Measurements from ENCODE around the gene RTF1.
A peak's percentile ranks its signal among the peaks of the same experiment; 100 is the strongest.
"Not testable (repeated sequence)": the region's sequence is repeated elsewhere in the genome, so short reads cannot be mapped to it uniquely, and the experiment has no call there.

The RTF1 gene

DNA sequence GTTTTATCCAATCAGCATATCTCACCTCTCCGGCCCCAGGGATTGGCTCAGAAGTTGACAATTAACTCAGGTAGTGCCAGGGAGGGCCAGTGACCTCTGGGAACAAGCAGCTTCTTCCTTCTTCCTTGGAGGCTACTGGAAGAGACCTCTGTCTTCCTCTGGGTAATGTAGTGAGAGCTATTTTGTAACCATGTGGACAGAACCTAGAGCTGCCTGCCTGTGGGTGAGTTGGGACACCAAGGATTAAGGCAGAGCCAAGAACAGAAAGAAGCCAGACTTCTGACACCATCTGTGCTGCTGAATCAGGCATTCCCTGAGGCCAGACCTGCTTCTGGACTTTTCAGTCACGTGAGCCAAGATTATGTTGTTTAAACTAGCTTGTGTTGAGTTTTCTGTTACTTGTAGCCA is 8.7 kb upstream of the RTF1 start:
- no peaks in the 10 kb centered on the region for H3K4me1 ChIP-seq (ENCODE audit: control insufficient read depth in 2 of 2, insufficient read depth in 2 of 2, low read length in 2 of 2)
- H3K9ac ChIP-seq (ENCODE audit: low read depth in 1 of 2, low read length in 2 of 2) = no peak overlapping the region
- H3K27ac ChIP-seq (ENCODE audit: low read depth in 2 of 2, low read length in 2 of 2) = no peak overlapping the region
- no peaks in the 10 kb centered on the region for H3K27me3 ChIP-seq (ENCODE audit: control insufficient read depth in 2 of 2, insufficient read depth in 2 of 2, low read length in 2 of 2)
- no peak overlapping the region for H3K4me3 ChIP-seq (ENCODE audit: low read length in 2 of 2)
- no peaks in the 10 kb centered on the region for H3K36me3 ChIP-seq (ENCODE audit: control insufficient read depth in 2 of 2, insufficient read depth in 2 of 2, low read length in 2 of 2)
- H3K9me3 ChIP-seq (ENCODE audit: control insufficient read depth in 2 of 2, low read length in 2 of 2) = no peaks in the 10 kb centered on the region

DNA sequence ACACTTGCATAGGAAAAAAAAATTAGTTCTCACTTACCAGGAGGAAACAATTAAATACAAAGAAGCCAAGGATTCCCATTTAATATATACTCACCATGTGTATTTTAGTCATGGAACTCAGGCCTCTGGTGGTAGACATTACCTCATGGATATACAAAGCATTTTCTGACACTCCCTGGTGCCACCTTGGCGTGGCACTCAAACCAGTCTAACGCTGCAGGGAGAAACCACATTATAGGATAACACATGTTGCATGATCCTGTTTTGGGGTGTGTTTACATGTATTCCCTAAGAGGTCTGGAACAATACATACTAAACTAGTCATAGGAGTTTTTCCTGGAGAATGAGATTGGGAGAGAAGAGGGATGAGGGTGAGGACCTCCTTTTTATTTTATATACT is 5.9 kb upstream of the RTF1 start:
- no peaks in the 10 kb centered on the region for H3K27me3 ChIP-seq (ENCODE audit: control insufficient read depth in 2 of 2, insufficient read depth in 2 of 2, low read length in 2 of 2)
- no peaks in the 10 kb centered on the region for H3K36me3 ChIP-seq (ENCODE audit: control insufficient read depth in 2 of 2, insufficient read depth in 2 of 2, low read length in 2 of 2)
- H3K4me3 ChIP-seq (ENCODE audit: low read length in 2 of 2) = no peak overlapping the region
- no peaks in the 10 kb centered on the region for H3K9me3 ChIP-seq (ENCODE audit: control insufficient read depth in 2 of 2, low read length in 2 of 2)
- H3K4me1 ChIP-seq (ENCODE audit: control insufficient read depth in 2 of 2, insufficient read depth in 2 of 2, low read length in 2 of 2) = no peaks in the 10 kb centered on the region
- H3K27ac ChIP-seq (ENCODE audit: low read depth in 2 of 2, low read length in 2 of 2) = no peak overlapping the region
- H3K9ac ChIP-seq (ENCODE audit: low read depth in 1 of 2, low read length in 2 of 2) = no peak overlapping the region

DNA sequence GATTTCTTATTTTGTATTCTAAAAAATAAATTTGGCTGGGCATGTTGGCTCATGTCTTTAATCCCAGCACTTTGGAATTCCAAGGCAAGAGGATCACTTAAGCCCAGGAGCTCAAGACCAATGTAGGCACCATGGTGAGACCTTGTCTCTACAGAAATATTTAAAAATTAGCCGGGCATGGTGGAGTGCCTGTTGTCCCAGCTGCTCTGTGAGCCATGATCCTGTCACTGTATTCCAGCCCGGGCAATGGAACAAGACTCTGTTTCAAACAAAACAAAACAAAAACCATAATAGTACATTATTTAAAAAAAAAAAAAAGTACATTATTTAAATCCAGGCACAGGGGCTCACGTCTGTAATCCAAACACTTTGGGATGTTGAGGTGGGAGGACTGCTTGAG is 5.5 kb upstream of the RTF1 start:
- H3K4me3 ChIP-seq (ENCODE audit: low read length in 2 of 2) = no peak overlapping the region
- H3K27ac ChIP-seq (ENCODE audit: low read depth in 2 of 2, low read length in 2 of 2) = no peak overlapping the region
- no peaks in the 10 kb centered on the region for H3K27me3 ChIP-seq (ENCODE audit: control insufficient read depth in 2 of 2, insufficient read depth in 2 of 2, low read length in 2 of 2)

DNA sequence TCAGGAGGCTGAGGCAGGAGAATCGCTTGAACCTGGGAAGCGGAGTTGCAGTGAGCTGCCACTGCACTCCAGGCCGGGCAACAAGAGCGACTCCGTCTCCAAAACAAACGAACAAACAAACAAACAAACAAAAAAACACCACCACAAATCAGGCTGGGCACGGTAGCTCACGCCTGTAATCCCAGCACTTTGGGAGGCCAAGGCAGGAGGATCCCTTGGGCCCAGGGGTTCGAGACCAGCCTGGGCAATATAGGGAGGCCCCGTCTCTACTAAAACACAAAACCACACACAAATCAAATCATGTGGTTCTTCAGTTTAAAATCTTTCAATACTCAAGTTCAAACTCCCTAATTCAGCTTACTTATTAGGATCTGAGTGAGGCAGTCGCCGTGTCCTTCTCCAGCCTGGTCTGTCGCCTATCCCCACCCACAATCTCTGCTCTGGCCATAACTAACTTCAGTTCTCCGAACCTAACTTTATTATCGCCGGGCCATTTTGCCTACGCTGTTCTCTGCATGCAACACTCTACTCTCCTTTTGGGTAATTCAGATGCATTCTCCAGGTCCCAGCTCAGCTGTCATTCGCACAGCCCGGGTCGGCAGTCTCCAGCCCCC is 660 bp upstream of the RTF1 start:
- Histone ChIP-seq H3K9ac (ENCODE audit: low read depth in 1 of 2, low read length in 2 of 2) (peak overlapping the region; percentile 84 to 86), H3K4me1 (ENCODE audit: control insufficient read depth in 2 of 2, insufficient read depth in 2 of 2, low read length in 2 of 2) (peaks cover 7 to 9% of the 10 kb centered on the region in 2 donors), H3K4me3 (ENCODE audit: low read length in 2 of 2) (peak overlapping the region; percentile 79 to 93), H3K27me3 (ENCODE audit: control insufficient read depth in 2 of 2, insufficient read depth in 2 of 2, low read length in 2 of 2) (no peaks in the 10 kb centered on the region), H3K27ac (ENCODE audit: low read depth in 2 of 2, low read length in 2 of 2) (peak overlapping the region; percentile 79 to 87), H3K9me3 (ENCODE audit: control insufficient read depth in 2 of 2, low read length in 2 of 2) (no peaks in the 10 kb centered on the region), H3K36me3 (ENCODE audit: control insufficient read depth in 2 of 2, insufficient read depth in 2 of 2, low read length in 2 of 2) (no peaks in the 10 kb centered on the region)

More for the DNA sequence above, 5.5 kb upstream of the RTF1 start:
- H3K9me3 ChIP-seq (ENCODE audit: control insufficient read depth in 2 of 2, low read length in 2 of 2) = no peaks in the 10 kb centered on the region
- H3K4me1 ChIP-seq (ENCODE audit: control insufficient read depth in 2 of 2, insufficient read depth in 2 of 2, low read length in 2 of 2) = no peaks in the 10 kb centered on the region
- H3K9ac ChIP-seq (ENCODE audit: low read depth in 1 of 2, low read length in 2 of 2) = no peak overlapping the region
- no peaks in the 10 kb centered on the region for H3K36me3 ChIP-seq (ENCODE audit: control insufficient read depth in 2 of 2, insufficient read depth in 2 of 2, low read length in 2 of 2)

DNA sequence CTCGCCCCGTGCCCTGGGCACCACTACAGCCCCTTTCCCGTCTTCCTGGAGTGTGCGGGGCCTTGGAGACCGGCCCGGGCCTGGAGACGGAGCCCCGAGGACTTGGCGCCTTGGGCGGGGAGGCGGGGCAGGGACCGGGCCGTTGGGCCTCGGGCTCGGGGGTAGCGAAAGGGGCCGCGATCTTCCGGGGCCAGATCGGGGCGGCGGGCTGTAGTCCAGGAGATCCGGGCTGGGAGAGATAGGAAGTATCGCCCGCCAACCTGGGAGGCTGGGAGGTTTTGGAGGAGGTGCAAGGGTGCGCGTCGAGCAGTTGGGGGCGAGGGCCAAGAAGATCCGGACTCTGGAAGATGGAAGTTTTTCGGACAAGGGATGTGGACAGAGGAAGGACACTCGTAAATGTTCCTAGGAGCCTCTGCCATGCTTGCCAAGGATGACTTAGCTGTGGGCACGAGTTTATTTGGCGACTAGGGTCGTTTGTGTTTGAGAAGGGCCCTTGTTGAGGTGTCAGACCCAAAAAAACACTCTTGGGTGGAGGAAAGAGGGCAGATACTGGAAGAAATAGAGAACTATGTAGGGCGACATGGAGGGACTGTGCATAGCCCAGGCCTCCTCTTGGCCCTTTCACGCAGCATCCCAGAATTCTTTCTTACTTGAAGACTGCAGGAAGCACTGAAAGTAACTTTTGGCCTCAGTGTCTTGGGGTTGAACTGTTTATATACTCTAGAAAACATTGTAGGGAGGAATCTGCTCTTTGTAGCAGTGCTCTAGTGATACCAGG is 712 bp downstream of the RTF1 start:
- peak overlapping the region; percentile 61 to 87 for H3K27ac ChIP-seq (ENCODE audit: low read depth in 2 of 2, low read length in 2 of 2)
- peaks cover 7 to 9% of the 10 kb centered on the region in 2 donors for H3K4me1 ChIP-seq (ENCODE audit: control insufficient read depth in 2 of 2, insufficient read depth in 2 of 2, low read length in 2 of 2)
- peak overlapping the region; percentile 76 to 93 for H3K9ac ChIP-seq (ENCODE audit: low read depth in 1 of 2, low read length in 2 of 2)
- H3K36me3 ChIP-seq (ENCODE audit: control insufficient read depth in 2 of 2, insufficient read depth in 2 of 2, low read length in 2 of 2) = no peaks in the 10 kb centered on the region
- H3K9me3 ChIP-seq (ENCODE audit: control insufficient read depth in 2 of 2, low read length in 2 of 2) = no peaks in the 10 kb centered on the region
- H3K4me3 ChIP-seq (ENCODE audit: low read length in 2 of 2) = peak overlapping the region; percentile 79 to 89
- H3K27me3 ChIP-seq (ENCODE audit: control insufficient read depth in 2 of 2, insufficient read depth in 2 of 2, low read length in 2 of 2) = no peaks in the 10 kb centered on the region

DNA sequence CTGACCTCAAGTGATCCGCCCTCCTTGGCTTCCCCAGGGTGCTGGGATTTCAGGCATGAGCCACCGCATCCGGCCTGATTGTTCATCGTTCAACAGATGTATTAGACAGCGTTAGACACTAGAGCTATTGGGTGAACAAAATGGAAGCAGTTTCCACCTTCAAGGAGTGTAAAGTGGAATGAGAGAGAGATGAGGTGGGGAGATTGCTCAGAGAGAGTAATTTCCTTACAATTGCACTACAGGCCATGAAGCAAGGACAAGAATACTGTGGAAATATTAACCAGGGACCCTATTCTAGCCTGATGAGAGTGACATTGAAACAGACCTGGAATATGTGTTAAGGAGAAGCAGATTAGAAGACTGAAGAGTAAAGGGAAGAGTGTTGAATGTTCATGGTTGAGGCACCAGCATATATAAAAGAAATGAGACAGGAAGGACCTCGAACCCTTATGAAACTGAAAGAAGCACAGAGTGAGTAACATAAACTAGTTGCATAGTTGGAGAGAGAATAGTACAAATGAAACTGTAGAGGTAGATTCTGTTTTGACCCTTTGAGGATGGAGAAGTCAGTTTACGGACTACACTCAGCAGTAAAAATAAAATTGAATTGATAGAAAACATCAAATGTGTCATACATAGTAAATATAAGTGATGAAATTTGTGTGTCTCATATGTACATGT is 7.2 kb downstream of the RTF1 start:
- Histone ChIP-seq H3K4me1 (ENCODE audit: control insufficient read depth in 2 of 2, insufficient read depth in 2 of 2, low read length in 2 of 2) (no peaks in the 10 kb centered on the region), H3K27ac (ENCODE audit: low read depth in 2 of 2, low read length in 2 of 2) (no peak overlapping the region), H3K9me3 (ENCODE audit: control insufficient read depth in 2 of 2, low read length in 2 of 2) (no peaks in the 10 kb centered on the region), H3K27me3 (ENCODE audit: control insufficient read depth in 2 of 2, insufficient read depth in 2 of 2, low read length in 2 of 2) (no peaks in the 10 kb centered on the region), H3K36me3 (ENCODE audit: control insufficient read depth in 2 of 2, insufficient read depth in 2 of 2, low read length in 2 of 2) (no peaks in the 10 kb centered on the region), H3K9ac (ENCODE audit: low read depth in 1 of 2, low read length in 2 of 2) (no peak overlapping the region), H3K4me3 (ENCODE audit: low read length in 2 of 2) (no peak overlapping the region)

DNA sequence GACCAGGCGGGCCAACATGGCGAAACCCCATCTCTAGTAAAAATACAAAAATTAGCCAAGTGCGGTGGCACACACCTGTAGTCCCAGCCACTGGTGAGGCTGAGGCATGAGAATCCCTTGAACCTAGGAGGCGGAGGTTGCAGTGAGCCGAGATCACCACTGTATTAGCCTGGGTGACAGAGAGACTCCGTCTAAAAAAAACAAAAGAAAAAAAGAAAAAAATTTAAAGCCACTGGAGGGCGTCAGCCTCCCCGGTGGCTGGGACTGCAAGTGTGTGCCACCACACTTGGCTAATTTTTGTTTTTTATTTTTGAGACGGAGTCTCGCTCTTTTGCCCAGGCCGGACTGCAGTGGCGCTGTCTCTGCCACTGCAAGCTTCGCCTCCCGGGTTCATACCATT is 7.9 kb downstream of the RTF1 start:
- Histone ChIP-seq H3K9me3 (ENCODE audit: control insufficient read depth in 2 of 2, low read length in 2 of 2) (no peaks in the 10 kb centered on the region), H3K36me3 (ENCODE audit: control insufficient read depth in 2 of 2, insufficient read depth in 2 of 2, low read length in 2 of 2) (no peaks in the 10 kb centered on the region), H3K27me3 (ENCODE audit: control insufficient read depth in 2 of 2, insufficient read depth in 2 of 2, low read length in 2 of 2) (no peaks in the 10 kb centered on the region), H3K9ac (ENCODE audit: low read depth in 1 of 2, low read length in 2 of 2) (no peak overlapping the region), H3K4me3 (ENCODE audit: low read length in 2 of 2) (no peak overlapping the region), H3K4me1 (ENCODE audit: control insufficient read depth in 2 of 2, insufficient read depth in 2 of 2, low read length in 2 of 2) (peaks cover 0 to 4% of the 10 kb centered on the region in 2 donors), H3K27ac (ENCODE audit: low read depth in 2 of 2, low read length in 2 of 2) (no peak overlapping the region)

DNA sequence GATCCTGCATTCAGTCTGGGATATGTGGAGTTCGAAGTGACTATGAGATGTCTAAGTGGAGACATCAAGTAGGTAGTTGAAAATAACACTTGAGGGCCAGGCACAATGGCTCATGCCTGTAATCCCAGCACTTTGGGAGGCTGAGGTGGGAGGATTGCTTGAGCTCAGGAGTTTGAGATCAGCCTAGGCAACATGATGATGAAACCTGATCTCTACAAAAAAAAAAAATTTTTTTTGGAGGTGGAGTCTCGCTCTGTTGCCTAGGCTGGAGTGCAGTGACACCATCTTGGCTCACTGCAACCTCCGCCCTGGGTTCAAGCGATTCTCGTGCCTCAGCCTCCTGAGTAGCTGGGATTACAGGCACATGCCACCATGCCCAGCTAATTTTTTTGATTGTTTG is 9.0 kb downstream of the RTF1 start:
- H3K9me3 ChIP-seq (ENCODE audit: control insufficient read depth in 2 of 2, low read length in 2 of 2); H3K27me3 ChIP-seq (ENCODE audit: control insufficient read depth in 2 of 2, insufficient read depth in 2 of 2, low read length in 2 of 2); H3K9ac ChIP-seq (ENCODE audit: low read depth in 1 of 2, low read length in 2 of 2); H3K4me3 ChIP-seq (ENCODE audit: low read length in 2 of 2); H3K36me3 ChIP-seq (ENCODE audit: control insufficient read depth in 2 of 2, insufficient read depth in 2 of 2, low read length in 2 of 2); H3K27ac ChIP-seq (ENCODE audit: low read depth in 2 of 2, low read length in 2 of 2); H3K4me1 ChIP-seq (ENCODE audit: control insufficient read depth in 2 of 2, insufficient read depth in 2 of 2, low read length in 2 of 2): not testable (repeated sequence)

DNA sequence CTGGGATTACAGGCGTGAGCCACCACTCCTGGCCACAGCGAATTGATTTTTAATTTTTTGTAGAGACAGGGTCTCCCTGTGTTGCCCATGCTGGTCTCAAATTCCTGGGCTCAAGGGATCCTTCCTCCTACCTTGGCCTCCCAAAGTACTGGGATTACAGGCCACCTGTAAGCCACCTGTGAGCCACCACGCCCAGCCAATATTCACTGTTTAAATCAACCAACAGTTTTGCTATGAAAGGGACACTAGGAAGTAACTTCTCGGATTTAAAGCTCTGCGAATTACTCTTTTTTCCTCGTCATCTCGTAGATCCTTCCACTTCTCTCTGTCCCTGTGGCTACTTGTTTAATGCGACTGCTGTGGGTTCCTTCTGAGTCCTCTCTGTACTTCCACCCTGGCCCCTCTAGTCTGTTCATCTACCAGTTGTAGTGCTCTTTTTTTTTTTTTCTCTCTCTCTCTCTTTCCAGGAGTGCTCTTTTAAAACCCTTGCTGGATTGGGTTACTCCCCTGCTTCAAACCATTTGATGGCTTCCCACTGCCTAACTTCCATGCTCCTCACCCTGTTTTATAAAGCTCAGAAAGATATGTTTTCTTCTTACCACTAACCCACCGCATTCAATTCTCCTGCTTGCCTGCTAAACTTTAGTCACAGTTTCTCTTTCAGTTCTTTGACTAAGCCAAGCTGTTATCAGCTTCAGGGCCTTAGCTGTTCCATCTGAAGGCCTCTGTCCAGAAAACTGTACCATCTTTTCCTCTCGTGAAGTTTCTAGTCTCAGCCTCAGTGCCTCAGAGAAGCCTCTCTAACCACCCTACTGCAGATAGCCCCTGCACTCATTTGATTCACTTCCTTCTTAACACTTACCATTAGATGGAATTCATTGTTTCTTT is 12.4 kb downstream of the RTF1 start:
- peaks cover 0 to 4% of the 10 kb centered on the region in 2 donors for H3K4me1 ChIP-seq (ENCODE audit: control insufficient read depth in 2 of 2, insufficient read depth in 2 of 2, low read length in 2 of 2)
- no peaks in the 10 kb centered on the region for H3K27me3 ChIP-seq (ENCODE audit: control insufficient read depth in 2 of 2, insufficient read depth in 2 of 2, low read length in 2 of 2)
- no peaks in the 10 kb centered on the region for H3K9me3 ChIP-seq (ENCODE audit: control insufficient read depth in 2 of 2, low read length in 2 of 2)
- peak overlapping the region; percentile 14 to 33 for H3K9ac ChIP-seq (ENCODE audit: low read depth in 1 of 2, low read length in 2 of 2)
- peak overlapping the region in 1 of 2 donors; percentile 17 for H3K4me3 ChIP-seq (ENCODE audit: low read length in 2 of 2)
- peak overlapping the region; percentile 14 to 25 for H3K27ac ChIP-seq (ENCODE audit: low read depth in 2 of 2, low read length in 2 of 2)
- no peaks in the 10 kb centered on the region for H3K36me3 ChIP-seq (ENCODE audit: control insufficient read depth in 2 of 2, insufficient read depth in 2 of 2, low read length in 2 of 2)
